Stimulated activated naive CD8-positive, alpha-beta T cell treated with anti-CD3 and anti-CD28 coated beads, Interleukin-15, amount 100 ng/mL, for 72 hours (primary cell): ENCODE data around the gene KRTAP5-8.
A peak's percentile ranks its signal among the peaks of the same experiment; 100 is the strongest.
"Not testable (repeated sequence)": the region's sequence is repeated elsewhere in the genome, so short reads cannot be mapped to it uniquely, and the experiment has no call there.

Experiments
- ATAC-seq: fragments of 150-1000 bp; cut with Tn5 transposase; 2 replicates; pipeline ENCODE4 v1.10.0; 2021; ENCODE audit warnings: mild to moderate bottlenecking, moderate library complexity
- DNase-seq, 2 donors: peaks; one replicate each; pipeline ENCODE4 v3.0.0; 2021 to 2022
- H3K27ac Mint-ChIP-seq, 2 donors: one replicate each; pipeline ENCODE4 v1.8.0; 2022; ENCODE audit warnings: mild to moderate bottlenecking in 2 of 2, mixed read lengths in 2 of 2, moderate library complexity in 2 of 2
- H3K27me3 Mint-ChIP-seq: one replicate; pipeline ENCODE4 v1.8.0; 2022; ENCODE audit warnings: mixed read lengths
- H3K4me1 Mint-ChIP-seq: one replicate; pipeline ENCODE4 v1.8.0; 2022; ENCODE audit warnings: mild to moderate bottlenecking, mixed read lengths
- H3K4me3 Mint-ChIP-seq, 2 donors: one replicate each; pipeline ENCODE4 v1.8.0; 2022; ENCODE audit warnings: mild to moderate bottlenecking in 2 of 2, mixed read lengths in 2 of 2, moderate library complexity in 1 of 2
- H3K9me3 Mint-ChIP-seq, 2 donors: one replicate each; pipeline ENCODE4 v1.8.0; 2022; ENCODE audit warnings: mixed read lengths in 2 of 2

The KRTAP5-8 gene

GRCh38 chr11:71571101-71571850 lies 33.5 kb downstream of the KRTAP5-8 start:
- H3K27me3 Mint-ChIP-seq, DNase-seq, ATAC-seq, H3K4me3 Mint-ChIP-seq, H3K9me3 Mint-ChIP-seq, H3K27ac Mint-ChIP-seq, H3K4me1 Mint-ChIP-seq: not testable (repeated sequence)

DNA sequence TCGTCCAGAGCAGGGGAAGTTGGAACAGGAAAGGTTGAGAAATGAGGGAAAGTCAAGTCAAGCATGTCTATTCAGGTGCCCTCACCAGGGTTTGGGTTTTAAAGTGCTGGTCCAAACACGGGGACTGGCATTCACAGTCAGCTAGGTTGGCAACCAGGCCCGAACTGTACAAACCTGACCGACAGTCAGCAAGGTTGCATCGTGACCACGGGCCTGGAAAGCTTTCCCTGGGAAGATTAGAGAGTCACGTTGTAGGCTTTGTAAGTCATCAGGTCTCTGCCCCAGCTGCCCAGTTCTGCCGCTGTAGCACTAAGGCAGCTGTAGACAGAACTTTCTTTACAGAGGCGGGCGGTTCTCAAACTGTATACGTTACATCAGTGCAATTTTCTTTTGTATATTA lies 35.0 kb downstream of the KRTAP5-8 start:
- ATAC-seq (no peak), DNase-seq (no peak)
- Mint-ChIP-seq H3K27ac (no peak overlapping the region), H3K27me3 (no peaks in the 10 kb centered on the region), H3K4me3 (no peak overlapping the region), H3K4me1 (no peaks in the 10 kb centered on the region), H3K9me3 (no peaks in the 10 kb centered on the region)

DNA sequence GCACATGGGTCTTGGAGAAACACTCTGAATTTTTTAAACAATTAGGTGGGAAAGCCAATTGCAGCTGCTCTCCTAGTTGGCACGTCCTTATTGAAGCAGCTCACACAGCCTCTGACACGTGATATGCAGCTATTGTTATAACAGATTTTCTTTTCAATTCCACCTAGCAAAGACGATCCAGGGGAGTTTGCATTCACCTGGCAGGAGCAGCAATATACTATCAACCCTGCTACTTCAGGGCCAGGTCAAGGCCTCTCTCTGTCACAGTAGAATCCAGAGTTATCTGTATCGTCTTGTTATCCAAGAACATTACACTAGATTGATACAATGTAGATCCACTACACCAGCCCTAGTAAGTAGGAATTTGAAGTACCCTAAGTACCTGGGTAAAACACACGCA lies 36.6 kb downstream of the KRTAP5-8 start:
- H3K27ac Mint-ChIP-seq: no peak overlapping the region
- DNase-seq: no peak
- ATAC-seq: no peak
- no peaks in the 10 kb centered on the region for H3K27me3 Mint-ChIP-seq
- no peaks in the 10 kb centered on the region for H3K9me3 Mint-ChIP-seq
- no peak overlapping the region for H3K4me3 Mint-ChIP-seq
- no peaks in the 10 kb centered on the region for H3K4me1 Mint-ChIP-seq

GRCh38 chr11:71575723-71576424 lies 38.0 kb downstream of the KRTAP5-8 start:
- peaks cover 8% of the 10 kb centered on the region for H3K4me1 Mint-ChIP-seq

DNA sequence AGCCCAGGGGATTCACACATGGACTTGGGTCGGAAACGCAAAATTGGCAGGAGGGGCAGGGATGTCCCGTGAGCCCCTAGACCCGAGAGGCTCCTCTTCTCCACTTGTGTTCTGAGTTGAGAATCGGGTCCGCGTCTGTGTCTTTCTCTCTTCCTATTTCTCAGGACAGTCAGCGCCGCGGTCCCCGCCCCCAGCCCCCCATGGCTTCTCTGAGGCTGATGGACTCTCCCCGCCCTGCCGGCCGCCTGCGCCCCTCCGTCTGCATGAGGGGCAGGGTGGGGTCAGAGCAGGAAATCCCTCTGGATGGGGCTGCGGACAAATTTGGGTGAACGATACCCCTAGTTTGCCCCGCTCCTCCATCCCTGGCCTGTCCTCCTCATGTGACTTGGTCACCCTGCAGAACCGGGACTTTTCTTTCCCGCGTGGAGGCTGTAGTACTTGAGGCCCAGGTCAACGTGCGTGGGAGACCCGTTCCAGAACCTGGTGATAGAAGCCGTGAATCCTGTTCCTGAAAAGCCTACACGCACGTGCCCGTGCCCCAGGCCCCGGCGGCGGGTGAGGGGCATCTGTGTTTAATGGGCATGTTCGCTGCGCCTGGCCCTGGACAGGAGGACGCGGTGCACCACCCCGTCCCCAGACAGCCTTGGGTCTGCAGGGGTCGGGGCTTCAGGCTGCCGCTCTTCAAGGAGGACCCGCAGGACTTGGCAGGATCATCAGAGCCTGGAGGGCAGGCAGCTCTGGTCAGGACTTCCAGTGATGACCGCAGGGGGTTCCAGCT lies 39.1 kb downstream of the KRTAP5-8 start:
- not testable (repeated sequence) for DNase-seq, ATAC-seq, H3K27ac Mint-ChIP-seq, H3K9me3 Mint-ChIP-seq, H3K4me3 Mint-ChIP-seq
- peaks cover 11% of the 10 kb centered on the region for H3K4me1 Mint-ChIP-seq
- peaks cover 13% of the 10 kb centered on the region for H3K27me3 Mint-ChIP-seq

More at GRCh38 chr11:71575723-71576424, 38.0 kb downstream of the KRTAP5-8 start:
- no peak overlapping the region for H3K27ac Mint-ChIP-seq
- H3K4me3 Mint-ChIP-seq: no peak overlapping the region
- H3K9me3 Mint-ChIP-seq: no peaks in the 10 kb centered on the region
- no peak for ATAC-seq
- H3K27me3 Mint-ChIP-seq: peaks cover 3% of the 10 kb centered on the region
- DNase-seq: no peak

DNA sequence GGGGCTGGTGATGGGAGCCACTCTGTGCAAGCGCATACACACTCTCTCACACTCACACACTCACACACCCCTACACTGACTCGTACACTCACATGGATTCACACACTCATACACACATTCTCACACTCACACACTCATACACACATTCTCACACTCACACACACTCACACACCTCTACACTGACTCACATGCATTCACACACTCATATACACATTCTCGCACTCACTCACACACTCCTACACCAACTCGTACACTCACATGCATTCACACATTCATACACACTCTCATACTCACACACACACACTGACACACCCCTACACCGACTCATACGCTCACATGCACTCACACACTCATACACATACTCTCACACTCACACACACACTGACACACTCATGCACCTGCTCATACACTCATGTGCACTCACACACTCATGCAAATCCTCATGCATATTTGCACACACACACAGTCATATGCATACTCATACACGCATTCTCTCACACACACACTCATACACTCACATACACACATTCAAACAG lies 39.7 kb downstream of the KRTAP5-8 start:
- Mint-ChIP-seq H3K27me3 (peaks cover 17% of the 10 kb centered on the region), H3K27ac (no peak overlapping the region), H3K4me1 (peaks cover 11% of the 10 kb centered on the region), H3K4me3 (no peak overlapping the region), H3K9me3 (no peaks in the 10 kb centered on the region)
- ATAC-seq: no peak
- DNase-seq: no peak

GRCh38 chr11:71579513-71579912 lies 41.7 kb downstream of the KRTAP5-8 start:
- H3K9me3 Mint-ChIP-seq, DNase-seq, ATAC-seq: not testable (repeated sequence)

DNA sequence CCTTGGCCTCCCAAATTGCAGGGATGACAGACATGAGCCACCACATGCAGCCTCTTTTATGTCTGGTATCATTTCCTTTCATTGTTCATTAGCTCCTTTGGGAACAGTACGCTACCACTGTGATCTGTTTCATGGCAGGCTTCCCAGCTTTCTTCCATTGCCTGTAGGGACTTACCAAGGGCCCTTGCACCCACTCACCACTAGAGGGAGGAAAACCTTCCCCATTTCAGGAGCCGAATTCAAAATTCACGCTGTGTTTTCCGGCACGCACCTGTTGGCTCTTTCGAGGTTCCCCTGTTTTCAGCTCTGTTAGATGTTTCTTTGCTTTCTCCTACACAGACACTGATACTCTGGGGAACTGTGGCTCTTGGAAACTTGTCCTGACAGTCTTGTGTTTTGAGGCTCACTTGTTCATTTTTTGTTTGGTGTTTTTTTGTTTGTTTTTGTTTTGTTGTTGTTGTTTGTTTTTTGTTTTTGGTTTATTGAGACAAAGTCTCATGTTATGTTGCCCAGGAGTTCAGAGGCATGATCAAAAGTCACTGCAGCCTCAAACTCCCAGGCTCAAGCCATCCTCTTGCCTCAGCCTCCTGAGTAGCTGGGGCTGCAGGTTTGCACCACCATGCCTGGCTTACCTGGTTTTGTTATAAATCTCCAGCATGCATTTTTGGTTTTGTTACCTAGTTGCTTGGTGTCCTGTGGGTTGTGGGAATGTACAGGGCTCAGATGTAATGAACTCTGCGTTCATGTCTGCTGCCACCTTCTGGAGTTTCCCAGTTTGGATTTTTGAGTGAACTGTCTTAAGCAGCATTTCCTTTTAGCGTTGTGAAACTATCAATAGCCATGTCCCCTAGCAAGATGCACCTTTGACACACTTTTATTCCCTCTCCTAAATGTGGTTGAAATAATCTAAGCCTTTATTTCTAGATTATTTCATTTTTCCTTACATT lies 42.5 kb downstream of the KRTAP5-8 start:
- DNase-seq: peak in 1 of 2 donors; percentile 21
- Mint-ChIP-seq H3K9me3 (no peaks in the 10 kb centered on the region), H3K27ac (no peak overlapping the region), H3K27me3 (peaks cover 24% of the 10 kb centered on the region), H3K4me3 (no peak overlapping the region), H3K4me1 (peaks cover 11% of the 10 kb centered on the region)
- ATAC-seq: no peak

More at GRCh38 chr11:71579513-71579912, 41.7 kb downstream of the KRTAP5-8 start:
- not testable (repeated sequence) for H3K27ac Mint-ChIP-seq, H3K4me3 Mint-ChIP-seq
- peaks cover 17% of the 10 kb centered on the region for H3K27me3 Mint-ChIP-seq
- peaks cover 11% of the 10 kb centered on the region for H3K4me1 Mint-ChIP-seq

DNA sequence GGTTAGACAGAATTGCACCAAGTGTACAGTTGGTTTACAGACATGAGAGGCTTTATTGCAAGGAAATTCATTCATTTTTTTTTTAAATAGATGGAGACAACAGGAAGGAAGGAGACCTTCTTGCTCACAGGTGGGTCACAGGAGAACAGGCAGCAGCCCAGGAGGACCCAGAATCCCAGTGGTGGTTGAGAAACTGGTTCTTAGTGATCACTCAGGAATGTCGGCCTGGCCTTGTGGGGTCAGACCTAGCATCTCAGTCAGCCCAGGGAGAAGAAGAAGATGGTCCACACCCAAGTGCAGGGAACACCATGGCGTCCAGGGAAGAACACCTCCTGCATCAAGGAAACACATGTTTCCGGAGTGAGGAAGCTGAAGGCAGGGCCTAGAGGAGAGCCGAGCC lies 44.0 kb downstream of the KRTAP5-8 start:
- Mint-ChIP-seq H3K4me1 (peaks cover 11% of the 10 kb centered on the region), H3K9me3 (no peaks in the 10 kb centered on the region), H3K27ac (no peak overlapping the region), H3K4me3 (no peak overlapping the region), H3K27me3 (peaks cover 32% of the 10 kb centered on the region)
- no peak for ATAC-seq
- no peak for DNase-seq

DNA sequence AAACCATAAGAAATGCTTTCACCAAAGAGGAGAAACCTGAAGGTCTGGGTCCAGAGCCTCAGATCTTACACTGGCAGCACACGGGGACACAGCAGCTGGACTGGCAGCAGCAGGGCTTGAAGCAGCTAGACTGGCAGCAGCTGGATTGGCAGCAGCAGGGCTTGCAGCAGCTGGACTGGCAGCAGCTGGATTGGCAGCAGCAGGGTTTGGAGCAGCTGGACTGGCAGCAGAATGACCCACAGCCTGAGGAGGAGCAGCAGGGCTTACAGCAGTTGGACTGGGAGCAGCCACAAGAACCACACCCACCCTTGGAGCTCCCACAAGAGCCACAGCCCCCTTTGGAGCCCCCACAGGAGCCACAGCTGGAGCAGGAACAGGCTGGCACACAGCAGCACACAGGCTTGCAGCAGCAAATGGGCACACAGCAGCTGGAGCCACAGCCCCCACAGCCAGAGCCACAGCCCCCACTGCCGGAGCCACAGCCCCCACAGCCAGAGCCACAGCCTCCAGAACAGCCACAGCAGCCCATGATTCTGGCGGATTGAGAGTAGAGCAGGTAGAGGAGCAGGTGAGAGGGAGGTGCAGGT lies 44.6 kb downstream of the KRTAP5-8 start, which contains the start of gene KRTAP5-11:
Gene KRTAP5-11, minus strand, starts transcription at position 567 of the 587 bp plus-strand sequence. Its CDS starts 38 bp downstream, at position 529.
- H3K4me1 Mint-ChIP-seq: peaks cover 11% of the 10 kb centered on the region
- no peak for ATAC-seq
- H3K4me3 Mint-ChIP-seq: no peak within 1 kb of the TSS
- no peak within 1 kb of the TSS for H3K27ac Mint-ChIP-seq
- H3K27me3 Mint-ChIP-seq: peaks cover 32% of the 10 kb centered on the region
- no peak for DNase-seq
- no peaks in the 10 kb centered on the region for H3K9me3 Mint-ChIP-seq

DNA sequence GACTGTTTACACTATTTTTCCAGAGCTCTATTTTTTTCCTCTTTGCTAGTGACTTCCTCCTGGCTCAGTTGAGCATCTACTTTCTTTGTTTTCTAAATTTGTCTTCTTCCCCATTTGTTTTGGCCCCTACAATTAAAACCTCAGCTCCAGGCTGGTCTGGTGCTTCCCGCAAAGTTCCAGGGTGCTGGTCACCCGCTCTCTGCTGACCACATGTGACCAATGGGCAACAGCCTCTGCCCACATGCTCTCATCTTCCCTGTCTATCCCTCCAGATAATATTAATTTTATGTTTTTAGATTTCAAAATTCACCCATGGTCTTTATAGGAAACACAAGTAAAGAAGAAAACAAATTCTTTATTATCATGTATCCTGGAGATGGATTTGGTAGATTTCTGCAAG lies 45.1 kb downstream of the KRTAP5-8 start:
- H3K9me3 Mint-ChIP-seq, ATAC-seq, H3K4me3 Mint-ChIP-seq, DNase-seq, H3K27ac Mint-ChIP-seq: not testable (repeated sequence)
- H3K27me3 Mint-ChIP-seq: peaks cover 32% of the 10 kb centered on the region
- H3K4me1 Mint-ChIP-seq: peaks cover 11% of the 10 kb centered on the region

DNA sequence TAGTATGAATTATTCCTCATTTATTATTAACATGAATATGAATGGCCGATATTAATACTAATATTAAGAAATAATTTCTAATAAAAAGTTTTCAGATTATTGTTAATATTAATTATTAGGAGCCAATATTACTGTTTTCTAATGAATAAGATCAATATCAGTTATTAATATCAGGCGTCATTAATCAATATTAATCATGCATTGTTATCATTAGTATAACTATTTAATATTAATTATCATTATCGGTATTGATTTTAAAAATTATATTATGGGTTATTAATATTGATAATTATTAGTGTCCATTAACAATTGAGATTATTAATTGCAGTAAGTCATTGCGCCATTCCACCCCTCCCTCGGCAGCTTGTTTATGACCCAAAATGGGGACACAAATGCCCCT lies 47.8 kb downstream of the KRTAP5-8 start:
- not testable (repeated sequence) for H3K9me3 Mint-ChIP-seq, DNase-seq, H3K4me3 Mint-ChIP-seq, ATAC-seq, H3K27ac Mint-ChIP-seq
- H3K4me1 Mint-ChIP-seq: peaks cover 15% of the 10 kb centered on the region
- peaks cover 30% of the 10 kb centered on the region for H3K27me3 Mint-ChIP-seq

DNA sequence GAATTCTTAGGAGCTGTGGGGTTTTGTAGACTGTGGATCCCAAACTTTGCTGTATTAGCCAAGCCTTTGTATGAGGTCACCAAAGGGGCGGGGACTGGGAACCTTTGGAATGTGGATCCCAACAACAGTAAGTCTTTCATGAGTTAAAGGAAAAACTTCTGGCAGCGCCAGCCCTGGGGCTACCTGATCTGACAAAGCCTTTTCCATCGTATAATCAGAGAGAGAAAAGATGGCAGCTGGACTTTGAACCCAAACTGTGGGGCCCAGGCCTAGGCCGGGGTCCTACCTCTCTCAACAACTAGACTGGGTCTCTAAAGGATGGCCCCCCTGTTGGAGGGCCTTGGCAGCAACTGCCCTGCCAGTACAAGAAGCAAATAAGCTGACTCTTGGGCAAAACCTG lies 50.5 kb downstream of the KRTAP5-8 start:
- not testable (repeated sequence) for H3K9me3 Mint-ChIP-seq, ATAC-seq, DNase-seq, H3K4me3 Mint-ChIP-seq
- peak overlapping the region; percentile 3 to 42 for H3K27ac Mint-ChIP-seq
- peaks cover 10% of the 10 kb centered on the region for H3K4me1 Mint-ChIP-seq
- H3K27me3 Mint-ChIP-seq: peaks cover 15% of the 10 kb centered on the region
